ENCODE measurements around the gene HEATR3. TPM values are rescaled to one million over a fixed set of nuclear protein-coding genes. Genes with fewer than 3 reads are reported as not detected.
"Not testable (repeated sequence)": the region's sequence is repeated elsewhere in the genome, so short reads cannot be mapped to it uniquely, and the experiment has no call there.

The HEATR3 gene
- total RNA-seq, 2 experiments from 2014 or later, result 19.8 to 20.1 TPM

DNA sequence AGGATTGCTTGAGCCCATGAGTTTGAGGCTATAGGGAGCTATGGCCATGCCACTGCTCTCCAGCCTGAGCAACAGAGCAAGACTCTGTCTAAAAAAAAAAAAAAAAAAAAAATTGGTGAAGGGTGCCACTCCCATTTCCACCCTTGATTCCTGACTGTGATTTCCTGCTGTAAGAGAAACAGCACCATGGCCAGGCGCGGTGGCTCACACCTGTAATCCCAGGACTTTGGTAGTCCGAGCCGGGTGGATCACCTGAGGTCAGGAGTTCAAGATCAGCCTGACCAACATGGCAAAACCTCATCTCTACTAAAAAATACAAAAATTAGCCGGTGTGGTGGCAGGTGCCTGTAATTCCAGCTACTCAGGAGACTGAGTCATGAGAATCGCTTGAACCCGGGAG lies 66.8 kb downstream of the HEATR3 start:
- DNase-seq; H3K27ac Mint-ChIP-seq; H3K4me1 Mint-ChIP-seq; H3K4me3 Mint-ChIP-seq; ATAC-seq (ENCODE audit: low read depth); H3K27me3 Mint-ChIP-seq; H3K9me3 Mint-ChIP-seq; H3K36me3 Mint-ChIP-seq: not testable (repeated sequence)
- POLR2A ChIA-PET, result interaction anchor here (0.6 kb wide), 1 partner anchor 20 kb away, joined by 4 read pairs; no protein-coding TSS in a partner anchor

GRCh38 chr16:50133214-50133613 lies 67.4 kb downstream of the HEATR3 start:
- DNase-seq (no peak), ATAC-seq (ENCODE audit: low read depth) (no peak)
- H3K27ac Mint-ChIP-seq, result no peak overlapping the region
- no peaks in the 10 kb centered on the region for H3K27me3 Mint-ChIP-seq
- H3K4me1 Mint-ChIP-seq, result no peaks in the 10 kb centered on the region
- no peaks in the 10 kb centered on the region for H3K36me3 Mint-ChIP-seq
- POLR2A ChIA-PET, result no interaction called here
- no peak overlapping the region for H3K4me3 Mint-ChIP-seq
- no peaks in the 10 kb centered on the region for H3K9me3 Mint-ChIP-seq

GRCh38 chr16:50136399-50136798 lies 70.6 kb downstream of the HEATR3 start:
- H3K9me3 Mint-ChIP-seq, result no peaks in the 10 kb centered on the region
- H3K4me1 Mint-ChIP-seq, result no peaks in the 10 kb centered on the region
- H3K27ac Mint-ChIP-seq, result no peak overlapping the region
- DNase-seq (no peak), ATAC-seq (ENCODE audit: low read depth) (no peak)
- no peak overlapping the region for H3K4me3 Mint-ChIP-seq
- no peaks in the 10 kb centered on the region for H3K27me3 Mint-ChIP-seq
- H3K36me3 Mint-ChIP-seq, result no peaks in the 10 kb centered on the region
- POLR2A ChIA-PET, result no interaction called here

DNA sequence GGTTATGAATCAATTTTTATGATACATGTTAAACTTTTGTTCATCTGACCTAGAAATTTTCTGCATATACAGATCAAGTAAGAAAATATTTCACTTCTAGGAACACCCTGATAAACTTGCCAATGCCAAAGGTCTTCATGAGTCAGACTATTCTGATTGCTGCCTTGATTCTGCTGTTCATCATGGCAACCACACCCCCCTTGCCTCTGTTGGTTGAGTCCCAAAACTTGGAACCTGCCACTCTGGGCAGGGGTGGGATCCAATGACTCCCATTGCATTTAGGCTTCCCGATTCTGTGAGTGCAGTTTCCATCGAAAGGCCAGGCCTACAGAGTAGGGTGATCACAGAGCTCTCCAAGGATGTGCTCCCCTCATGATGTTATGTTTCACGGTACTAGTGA lies 71.5 kb downstream of the HEATR3 start:
- ATAC-seq (ENCODE audit: low read depth), result no peak
- POLR2A ChIA-PET, result no interaction called here
- no peak for DNase-seq
- H3K9me3 Mint-ChIP-seq, result no peaks in the 10 kb centered on the region
- no peak overlapping the region for H3K27ac Mint-ChIP-seq
- H3K4me1 Mint-ChIP-seq, result no peaks in the 10 kb centered on the region
- no peaks in the 10 kb centered on the region for H3K36me3 Mint-ChIP-seq
- no peak overlapping the region for H3K4me3 Mint-ChIP-seq
- H3K27me3 Mint-ChIP-seq, result no peaks in the 10 kb centered on the region

DNA sequence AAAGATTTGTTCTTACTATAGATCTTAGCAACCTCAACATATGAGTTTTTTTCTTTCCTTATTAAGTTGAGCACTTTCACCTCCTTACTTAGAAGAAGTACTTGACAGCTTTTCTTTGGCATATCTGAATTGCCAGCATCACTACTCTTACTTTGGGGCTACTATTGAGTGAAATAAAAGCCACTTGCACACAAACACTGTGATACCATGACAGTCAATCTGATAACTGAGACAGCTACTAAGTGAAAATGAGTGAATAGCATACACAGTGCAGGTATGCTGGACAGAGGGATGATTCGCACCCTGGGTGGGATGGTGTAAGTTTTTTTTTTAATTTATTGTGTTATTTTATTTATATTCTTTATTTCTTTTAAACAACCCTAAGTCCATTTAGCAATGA lies 73.8 kb downstream of the HEATR3 start:
- DNase-seq (no peak), ATAC-seq (ENCODE audit: low read depth) (no peak)
- no peak overlapping the region for H3K27ac Mint-ChIP-seq
- no peaks in the 10 kb centered on the region for H3K27me3 Mint-ChIP-seq
- H3K4me3 Mint-ChIP-seq, result no peak overlapping the region
- H3K36me3 Mint-ChIP-seq, result no peaks in the 10 kb centered on the region
- POLR2A ChIA-PET, result no interaction called here
- H3K9me3 Mint-ChIP-seq, result no peaks in the 10 kb centered on the region
- H3K4me1 Mint-ChIP-seq, result no peaks in the 10 kb centered on the region

DNA sequence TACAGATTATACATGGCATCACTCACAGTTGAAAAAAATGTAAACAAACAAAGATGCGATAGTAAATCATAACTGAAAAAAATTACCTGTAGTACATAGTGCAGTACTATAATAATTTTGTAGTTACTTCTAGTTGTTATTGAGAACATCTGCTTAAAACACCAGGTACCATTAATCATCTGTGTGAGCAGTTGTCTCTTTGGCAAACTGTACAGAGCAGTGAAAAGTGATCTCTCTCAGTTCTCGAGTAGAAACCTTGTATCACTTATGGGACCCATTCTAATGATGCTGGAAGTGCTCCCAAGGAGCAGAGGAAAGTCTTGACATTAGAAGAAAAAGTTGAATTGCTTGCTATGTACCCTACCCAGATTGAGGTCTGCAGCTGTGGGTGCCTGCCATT lies 78.4 kb downstream of the HEATR3 start:
- H3K9me3 Mint-ChIP-seq, result no peaks in the 10 kb centered on the region
- no peaks in the 10 kb centered on the region for H3K4me1 Mint-ChIP-seq
- no peaks in the 10 kb centered on the region for H3K27me3 Mint-ChIP-seq
- ATAC-seq (ENCODE audit: low read depth) (no peak), DNase-seq (no peak)
- POLR2A ChIA-PET, result interaction anchor here (0.7 kb wide), 1 partner anchor 25 kb away, joined by 3 read pairs; no protein-coding TSS in a partner anchor
- H3K27ac Mint-ChIP-seq, result no peak overlapping the region
- no peaks in the 10 kb centered on the region for H3K36me3 Mint-ChIP-seq
- no peak overlapping the region for H3K4me3 Mint-ChIP-seq

DNA sequence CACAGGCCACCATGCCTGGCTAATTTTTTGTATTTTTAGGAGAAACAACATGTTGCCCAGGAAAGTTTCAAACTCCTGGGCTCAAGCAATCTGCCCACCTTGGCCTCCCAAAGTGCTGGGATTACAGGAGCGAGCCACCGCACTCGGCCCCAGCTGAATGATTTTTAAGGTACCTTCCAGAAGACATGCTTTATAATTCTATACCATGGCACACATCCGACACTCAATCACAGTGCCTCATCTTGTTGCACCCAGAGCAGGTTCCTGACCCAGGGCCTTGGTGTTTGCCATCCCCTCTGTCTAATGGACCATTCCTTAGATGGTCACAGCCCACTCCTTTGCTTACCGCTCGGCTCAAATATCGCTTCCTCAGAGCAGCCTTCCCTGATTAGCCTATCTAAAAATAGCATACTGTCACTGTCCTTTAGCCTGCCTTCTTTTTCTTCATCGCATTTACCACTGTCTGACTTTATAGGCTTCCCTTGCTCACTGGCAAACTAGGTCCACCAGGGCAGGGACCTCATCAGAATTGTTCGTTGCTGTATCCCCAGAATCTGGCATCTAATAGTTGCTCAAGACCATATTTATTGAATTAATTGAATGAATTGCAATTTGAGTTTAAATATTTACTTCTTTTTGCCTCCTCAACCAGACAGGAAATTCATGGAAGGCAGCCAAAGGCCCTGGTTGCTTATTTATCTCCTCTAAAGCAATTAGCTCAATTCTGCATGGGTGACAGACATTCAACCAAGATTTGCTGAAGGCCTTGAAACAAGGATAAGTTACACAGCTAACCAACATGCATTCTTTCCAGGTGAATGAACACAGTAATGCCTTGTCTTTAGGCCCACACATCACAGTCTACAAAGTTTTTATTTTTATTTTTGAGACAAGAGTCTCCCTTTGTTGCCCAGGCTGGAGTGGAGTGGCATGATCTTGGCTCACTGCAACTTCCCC lies 81.0 kb downstream of the HEATR3 start:
- ATAC-seq (ENCODE audit: low read depth) (no peak), DNase-seq (no peak)
- Mint-ChIP-seq H3K4me3 (no peak overlapping the region), H3K36me3 (no peaks in the 10 kb centered on the region), H3K9me3 (no peaks in the 10 kb centered on the region), H3K27me3 (no peaks in the 10 kb centered on the region), H3K27ac (no peak overlapping the region), H3K4me1 (peaks cover 1% of the 10 kb centered on the region)
- POLR2A ChIA-PET, result no interaction called here

- POLR2A ChIA-PET, result interaction anchor here (0.6 to 2.1 kb wide), 4 partner anchors 10 to 309 kb away, joined by 3 to 5 read pairs (median 4); no protein-coding TSS in a partner anchor
- no peak overlapping the region for H3K4me3 Mint-ChIP-seq
- H3K27ac Mint-ChIP-seq, result no peak overlapping the region
- no peaks in the 10 kb centered on the region for H3K36me3 Mint-ChIP-seq
- peaks cover 21% of the 10 kb centered on the region for H3K4me1 Mint-ChIP-seq
- DNase-seq (no peak), ATAC-seq (ENCODE audit: low read depth) (no peak)
- no peaks in the 10 kb centered on the region for H3K9me3 Mint-ChIP-seq
- H3K27me3 Mint-ChIP-seq, result no peaks in the 10 kb centered on the region
Observed at GRCh38 chr16:50151322-50151721, 85.6 kb downstream of the HEATR3 start.

DNA sequence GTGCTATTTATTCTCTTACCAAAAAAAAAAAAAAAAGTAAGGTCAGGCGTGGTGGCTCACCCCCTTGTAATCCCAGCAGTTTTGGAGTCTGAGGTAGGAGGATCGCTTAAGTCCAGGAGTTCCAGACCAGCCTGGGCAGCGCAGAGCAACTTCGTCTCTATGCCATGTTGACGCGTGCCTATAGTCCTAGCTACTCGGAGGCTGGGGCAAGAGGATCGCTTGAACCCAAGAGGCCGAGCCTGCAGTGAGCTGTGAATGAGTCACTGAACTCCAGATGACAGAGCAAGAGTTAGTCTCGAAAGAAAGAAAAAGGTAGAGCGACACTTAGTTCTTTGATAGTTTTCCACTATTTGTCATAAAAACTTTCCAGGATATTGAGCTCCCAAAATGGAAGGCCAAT lies 86.0 kb downstream of the HEATR3 start:
- no peaks in the 10 kb centered on the region for H3K9me3 Mint-ChIP-seq
- no peaks in the 10 kb centered on the region for H3K36me3 Mint-ChIP-seq
- H3K4me3 Mint-ChIP-seq, result peak overlapping the region; percentile 82
- no peaks in the 10 kb centered on the region for H3K27me3 Mint-ChIP-seq
- ATAC-seq (ENCODE audit: low read depth) (no peak), DNase-seq (no peak)
- H3K27ac Mint-ChIP-seq, result peak overlapping the region; percentile 86
- peaks cover 25% of the 10 kb centered on the region for H3K4me1 Mint-ChIP-seq
- POLR2A ChIA-PET, result interaction anchor here (0.6 to 2.1 kb wide), 7 partner anchors 10 to 308 kb away, joined by 3 to 5 read pairs (median 3); partner anchors contain the start of gene HEATR3

DNA sequence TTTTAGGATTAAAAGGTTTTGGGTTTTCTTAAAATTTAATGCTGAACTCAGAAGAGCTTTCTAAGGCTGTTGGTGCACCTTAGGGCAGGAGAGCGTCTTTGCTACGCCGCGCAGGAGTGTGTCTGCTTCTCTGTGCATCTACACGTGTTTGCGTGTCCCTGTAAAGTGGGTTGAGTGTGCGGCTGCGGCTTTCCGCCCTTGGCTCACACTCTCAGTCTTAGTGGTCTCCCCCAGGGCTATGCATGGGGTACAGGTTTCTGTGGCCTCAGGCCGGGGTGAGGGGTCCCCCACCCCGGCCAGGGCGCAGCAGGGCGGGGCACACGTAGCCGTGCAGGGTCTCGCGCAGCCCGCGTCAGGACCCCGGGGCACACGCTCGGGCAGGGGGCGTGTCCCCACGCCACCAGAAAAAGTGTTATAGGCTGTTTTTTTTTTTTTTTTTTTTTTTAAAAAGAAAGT lies 86.6 kb downstream of the HEATR3 start:
- peak overlapping the region; percentile 86 for H3K27ac Mint-ChIP-seq
- ATAC-seq (ENCODE audit: low read depth) (peak; percentile 60), DNase-seq (peak; percentile 79)
- H3K36me3 Mint-ChIP-seq, result peaks cover 3% of the 10 kb centered on the region
- no peaks in the 10 kb centered on the region for H3K27me3 Mint-ChIP-seq
- peak overlapping the region; percentile 82 for H3K4me3 Mint-ChIP-seq
- POLR2A ChIA-PET, result interaction anchor here (0.6 to 2.1 kb wide), 8 partner anchors 11 to 130 kb away, joined by 3 to 5 read pairs (median 4); partner anchors contain the start of gene HEATR3
- no peaks in the 10 kb centered on the region for H3K9me3 Mint-ChIP-seq
- H3K4me1 Mint-ChIP-seq, result peaks cover 29% of the 10 kb centered on the region

- H3K36me3 Mint-ChIP-seq, result peaks cover 3% of the 10 kb centered on the region
- POLR2A ChIA-PET, result interaction anchor here (0.6 to 2.1 kb wide), 5 partner anchors 14 to 87 kb away, joined by 3 to 5 read pairs (median 3); partner anchors contain the start of gene HEATR3
- peaks cover 29% of the 10 kb centered on the region for H3K4me1 Mint-ChIP-seq
Observed at GRCh38 chr16:50152807-50153595, 87.2 kb downstream of the HEATR3 start, which contains the start of gene TENT4B. Gene TENT4B (plus strand): TSS chr16:50153306. CDS start chr16:50153622, 316 bp downstream.

DNA sequence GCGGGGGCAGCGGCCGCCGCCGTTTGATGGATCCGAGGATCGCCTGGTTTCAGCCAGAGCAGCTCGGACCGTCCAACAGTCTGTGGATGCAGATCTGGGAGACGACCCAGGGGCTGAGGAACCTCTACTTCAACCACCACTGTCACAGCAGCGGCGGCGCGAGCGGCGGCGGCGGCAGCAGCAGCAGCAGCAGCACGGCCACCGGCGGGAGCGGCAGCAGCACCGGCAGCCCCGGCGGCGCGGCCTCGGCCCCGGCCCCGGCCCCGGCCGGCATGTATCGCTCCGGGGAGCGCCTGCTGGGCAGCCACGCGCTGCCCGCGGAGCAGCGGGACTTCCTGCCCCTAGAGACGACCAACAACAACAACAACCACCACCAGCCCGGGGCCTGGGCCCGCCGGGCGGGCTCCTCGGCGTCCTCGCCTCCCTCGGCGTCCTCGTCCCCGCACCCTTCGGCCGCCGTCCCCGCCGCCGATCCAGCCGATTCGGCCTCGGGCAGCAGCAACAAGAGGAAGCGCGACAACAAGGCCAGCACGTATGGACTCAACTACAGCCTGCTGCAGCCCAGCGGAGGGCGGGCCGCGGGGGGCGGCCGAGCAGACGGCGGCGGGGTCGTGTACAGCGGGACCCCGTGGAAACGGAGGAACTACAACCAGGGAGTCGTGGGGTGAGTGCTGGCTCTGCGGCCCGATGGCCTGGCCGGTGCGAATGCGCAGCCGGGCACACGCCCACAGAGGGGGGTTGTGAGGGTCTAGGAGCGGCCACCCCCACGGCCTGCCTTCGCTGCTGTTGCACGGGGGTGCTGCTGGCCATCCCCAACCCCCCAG lies 88.0 kb downstream of the HEATR3 start:
- peaks cover 6% of the 10 kb centered on the region for H3K36me3 Mint-ChIP-seq
- H3K27ac Mint-ChIP-seq, result peak overlapping the region; percentile 83
- H3K4me1 Mint-ChIP-seq, result peaks cover 31% of the 10 kb centered on the region
- DNase-seq, result no peak
- POLR2A ChIA-PET, result no interaction called here
- ATAC-seq (ENCODE audit: low read depth), result peak; percentile 12
- H3K9me3 Mint-ChIP-seq, result no peaks in the 10 kb centered on the region
- H3K4me3 Mint-ChIP-seq, result peak overlapping the region; percentile 88
- no peaks in the 10 kb centered on the region for H3K27me3 Mint-ChIP-seq

More at GRCh38 chr16:50152807-50153595, 87.2 kb downstream of the HEATR3 start, which contains the start of gene TENT4B:
- Mint-ChIP-seq H3K27me3 (no peaks in the 10 kb centered on the region), H3K9me3 (no peaks in the 10 kb centered on the region), H3K4me3 (peak within 1 kb of the TSS; percentile 88), H3K27ac (peak within 1 kb of the TSS; percentile 86)
- ATAC-seq (ENCODE audit: low read depth) (peak; percentile 74), DNase-seq (peak; percentile 94)

Measured in activated naive CD8-positive, alpha-beta T cell treated with anti-CD3 and anti-CD28 coated beads, Interleukin-2, amount 10 ng/mL, durations not matched to agents 7 days and 5 days (primary cell).